Renal cortical epithelial cell (primary cell): ENCODE measurements around the gene PXN. TPM values are rescaled to one million over a fixed set of nuclear protein-coding genes. Genes with fewer than 3 reads are reported as not detected.
"Not testable (repeated sequence)": the region's sequence is repeated elsewhere in the genome, so short reads cannot be mapped to it uniquely, and the experiment has no call there.

ENCODE experiments used
- DNase-seq: peaks from one replicate; pipeline ENCODE4 v3.0.0-alpha.2; 2011; ENCODE audit warnings: low read depth
- total RNA-seq: library from RNA; depleted of rRNA; stranded (reverse); fragments of >200 nt; gene quantifications from 2 replicates; pipeline ENCODE4 v1.2.3, GENCODE V29; 2014

The PXN gene
- total RNA-seq, 1 donor from 2014 or later, result 63.1 TPM

- no peak for DNase-seq
These were observed 23.8 kb downstream of the PXN start for GRCh38 chr12:120241561-120242274.

GRCh38 chr12:120240495-120240833, 25.1 kb downstream of the PXN start:
- no peak for DNase-seq

- DNase-seq, result no peak
These were observed 25.6 kb downstream of the PXN start for GRCh38 chr12:120239776-120240494.

- DNase-seq, result no peak
These were observed 26.6 kb downstream of the PXN start for GRCh38 chr12:120238839-120239445.

- DNase-seq, result no peak
These were observed 27.3 kb downstream of the PXN start for GRCh38 chr12:120238217-120238616.

- DNase-seq, result peak; percentile 64
These were observed 28.0 kb downstream of the PXN start for GRCh38 chr12:120237360-120238171.

- not testable (repeated sequence) for DNase-seq
These were observed 28.7 kb downstream of the PXN start for GRCh38 chr12:120236809-120237208.

- DNase-seq, result no peak
These were observed 29.9 kb downstream of the PXN start for GRCh38 chr12:120235369-120236323.

GRCh38 chr12:120234643-120235368, 30.7 kb downstream of the PXN start:
- peak; percentile 97 for DNase-seq

- peak; percentile 96 for DNase-seq
These were observed 34.1 kb downstream of the PXN start for GRCh38 chr12:120231316-120232011.

GRCh38 chr12:120230974-120231315, 34.6 kb downstream of the PXN start:
- DNase-seq, result no peak

- peak; percentile 92 for DNase-seq
These were observed 35.1 kb downstream of the PXN start for GRCh38 chr12:120230326-120230973.

- DNase-seq, result peak; percentile 67
These were observed 35.8 kb downstream of the PXN start for GRCh38 chr12:120229487-120230325.

- DNase-seq, result no peak
These were observed 36.5 kb downstream of the PXN start for GRCh38 chr12:120229071-120229486.

- peak; percentile 66 for DNase-seq
These were observed 37.0 kb downstream of the PXN start for GRCh38 chr12:120228291-120229070.

- no peak for DNase-seq
These were observed 37.6 kb downstream of the PXN start for GRCh38 chr12:120228041-120228290.

- DNase-seq, result no peak
These were observed 38.1 kb downstream of the PXN start for GRCh38 chr12:120227233-120228040.
